Fibroblast of the aortic adventitia (primary cell): ENCODE measurements around the gene ARPC5L. TPM values are rescaled to one million over a fixed set of nuclear protein-coding genes. Genes with fewer than 3 reads are reported as not detected.
"Not testable (repeated sequence)": the region's sequence is repeated elsewhere in the genome, so short reads cannot be mapped to it uniquely, and the experiment has no call there.

Source experiments
- DNase-seq: peaks from one replicate; pipeline ENCODE4 v3.0.0-alpha.2; 2010; ENCODE audit warnings: low read depth
- H3K4me3 ChIP-seq: 2 replicates; pipeline ENCODE4 v1.5.1; 2011; ENCODE audit warnings: low read depth, mild to moderate bottlenecking, control low read depth, low read length, moderate library complexity
- CTCF ChIP-seq: IDR thresholded peaks from 2 replicates; pipeline ENCODE4 v1.5.1; 2011; ENCODE audit warnings: mild to moderate bottlenecking, low read length, control low read depth, inconsistent platforms; ENCODE audit not compliant: insufficient read depth
- small RNA-seq: library from RNA; depleted of rRNA; stranded (forward); fragments of <200 nt; gene quantifications from one replicate; pipeline ENCODE3, GENCODE V24; 2012
- total RNA-seq: library from RNA; depleted of rRNA; stranded (reverse); fragments of >200 nt; gene quantifications from 2 replicates; pipeline ENCODE4 v1.2.3, GENCODE V29; 2012; ENCODE audit warnings: low replicate concordance

The ARPC5L gene
- total RNA-seq, 1 donor = 19.6 TPM

GRCh38 chr9:124899845-124900244 is 37.9 kb downstream of the ARPC5L start:
- no peak for DNase-seq
- no peak for TF ChIP-seq CTCF

GRCh38 chr9:124906966-124907365 is 45.0 kb downstream of the ARPC5L start:
- TF ChIP-seq CTCF = no peak
- DNase-seq = peak; percentile 13
- no peak overlapping the region for H3K4me3 ChIP-seq

More at GRCh38 chr9:124899845-124900244, 37.9 kb downstream of the ARPC5L start:
- H3K4me3 ChIP-seq = no peak overlapping the region

- DNase-seq = no peak
- no peak for TF ChIP-seq CTCF
- H3K4me3 ChIP-seq = no peak overlapping the region
Observed at GRCh38 chr9:124908098-124908497, 46.2 kb downstream of the ARPC5L start.

GRCh38 chr9:124911766-124912165 is 49.8 kb downstream of the ARPC5L start:
- TF ChIP-seq CTCF = no peak
- no peak for DNase-seq

DNA sequence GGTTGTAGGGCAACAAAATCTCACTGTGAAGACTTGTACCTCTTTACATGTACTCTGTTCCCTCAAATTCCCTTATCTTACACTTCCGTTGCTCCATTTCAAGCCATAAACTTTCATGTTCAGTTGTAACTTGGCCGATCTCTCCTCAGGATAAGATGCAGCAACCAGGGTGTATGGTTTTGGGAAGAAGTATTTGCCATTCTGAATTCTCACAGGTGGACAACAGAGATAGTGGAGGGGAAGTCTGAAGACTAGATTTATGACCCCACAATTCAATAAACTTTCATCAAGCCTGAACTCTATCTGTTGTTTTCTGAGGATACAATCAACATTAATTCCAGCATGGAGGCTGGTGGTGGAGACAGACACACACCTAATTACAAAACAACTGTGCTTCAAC is 51.4 kb downstream of the ARPC5L start:
- no peak for DNase-seq
- H3K4me3 ChIP-seq = no peak overlapping the region
- no peak for TF ChIP-seq CTCF

More at GRCh38 chr9:124911766-124912165, 49.8 kb downstream of the ARPC5L start:
- no peak overlapping the region for H3K4me3 ChIP-seq

DNA sequence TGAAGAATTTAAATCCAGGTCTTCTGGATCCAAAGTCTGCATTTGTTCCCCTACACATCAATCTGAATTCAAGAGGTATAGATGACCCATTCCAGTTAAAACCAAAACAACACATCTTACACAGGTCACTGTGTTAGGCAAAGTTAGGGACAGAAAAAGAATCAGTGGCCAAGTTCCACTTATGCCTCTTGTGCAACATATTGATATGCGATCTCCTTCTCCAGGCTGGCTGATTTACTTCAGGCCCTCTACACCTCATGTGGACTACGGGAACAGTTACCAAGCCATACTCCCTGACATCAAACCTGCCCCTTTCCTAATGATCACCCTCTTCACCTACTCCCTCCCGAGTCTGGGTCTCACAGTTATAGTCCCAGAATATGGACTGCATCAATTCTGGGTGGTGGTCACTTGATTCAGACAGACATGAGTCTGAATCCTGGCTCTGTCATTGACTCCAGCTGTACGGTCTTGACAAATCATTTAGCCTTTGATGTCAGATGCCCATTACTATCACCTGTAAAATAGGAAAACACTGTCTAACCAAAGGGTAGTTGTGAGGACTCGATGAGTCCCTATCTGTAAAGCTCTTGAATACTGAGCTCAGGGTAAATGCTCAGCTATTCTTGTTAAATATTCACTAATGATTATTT is 52.9 kb downstream of the ARPC5L start:
- no peak for TF ChIP-seq CTCF
- no peak for DNase-seq
- no peak overlapping the region for H3K4me3 ChIP-seq

DNA sequence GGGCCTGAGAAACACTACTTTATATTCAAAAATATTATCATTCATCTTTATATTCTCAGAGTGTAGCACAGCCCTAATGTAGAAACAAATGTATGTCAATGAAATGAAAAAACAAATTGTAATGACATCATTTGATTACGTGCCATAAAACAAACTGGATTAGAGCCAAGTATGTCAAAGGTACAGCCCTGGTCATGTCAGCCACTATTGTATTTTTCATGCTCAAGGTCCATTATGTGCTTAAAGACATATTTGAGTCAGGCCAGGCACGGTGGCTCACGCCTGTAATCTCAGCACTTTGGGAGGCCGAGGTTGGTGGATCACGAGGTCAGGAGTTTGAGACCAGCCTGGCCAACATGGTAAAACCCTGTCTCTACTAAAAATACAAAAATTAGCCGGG is 58.5 kb downstream of the ARPC5L start:
- not testable (repeated sequence) for H3K4me3 ChIP-seq
- DNase-seq = peak; percentile 14

Small RNA genes lying within 50 kb of the gene (small RNA-seq; reads per million reads assigned to genes)
- not detected for gene RNU4-82P

Other genes with a start within 250 kb of the ARPC5L start
- gene NR6A1, start 90.8 kb upstream of the ARPC5L start, total RNA-seq = 1.2 TPM in 1 of 2 replicates, not detected in the other
- gene OLFML2A, start 85.0 kb upstream of the ARPC5L start, total RNA-seq = 1.7 and 13.7 TPM in 2 replicates
- gene WDR38, start 8.7 kb upstream of the ARPC5L start, total RNA-seq = not detected in 2 replicates
- 356 and 2,683 TPM in 2 replicates for gene RPL35, start 173 bp upstream of the ARPC5L start, total RNA-seq
- 13.9 and 53.1 TPM in 2 replicates for gene GOLGA1, start 79.0 kb downstream of the ARPC5L start, total RNA-seq